Hepatocyte (in vitro differentiated cells): ENCODE results near the gene TMEM151A.

ENCODE experiments used
- CTCF ChIP-seq: fragments of 200-600 bp; sonication (generic); IDR thresholded peaks from 2 replicates; pipeline ENCODE4 v1.5.1; 2016; ENCODE audit warnings: antibody characterized with exemption, mild to moderate bottlenecking; ENCODE audit not compliant: poor library complexity
- EZH2 ChIP-seq: fragments of 200-600 bp; sonication (generic); IDR thresholded peaks from 2 replicates; pipeline ENCODE4 v1.6.1; 2016; ENCODE audit warnings: antibody characterized with exemption, mild to moderate bottlenecking, borderline replicate concordance
- EZH2phosphoT487 ChIP-seq: fragments of 200-600 bp; sonication (generic); IDR thresholded peaks from one replicate; pipeline ENCODE4 v1.6.1; 2018; ENCODE audit warnings: antibody characterized with exemption, mild to moderate bottlenecking, low read depth, moderate library complexity; ENCODE audit not compliant: unreplicated experiment, severe bottlenecking

- TF ChIP-seq CTCF (no peak), EZH2 (no peak), EZH2phosphoT487 (no peak)
Measured at GRCh38 chr11:66311470-66311964, 19.8 kb downstream of the TMEM151A start.
